ENCODE results near the gene HYKK. TPM values are rescaled to one million over a fixed set of nuclear protein-coding genes. Genes with fewer than 3 reads are reported as not detected.

The HYKK gene
- total RNA-seq: 10 to 100 TPM in 1 of 4 donors, 1 to 10 TPM in 3; 2.8 to 10.6 (median 6.9) TPM

DNA sequence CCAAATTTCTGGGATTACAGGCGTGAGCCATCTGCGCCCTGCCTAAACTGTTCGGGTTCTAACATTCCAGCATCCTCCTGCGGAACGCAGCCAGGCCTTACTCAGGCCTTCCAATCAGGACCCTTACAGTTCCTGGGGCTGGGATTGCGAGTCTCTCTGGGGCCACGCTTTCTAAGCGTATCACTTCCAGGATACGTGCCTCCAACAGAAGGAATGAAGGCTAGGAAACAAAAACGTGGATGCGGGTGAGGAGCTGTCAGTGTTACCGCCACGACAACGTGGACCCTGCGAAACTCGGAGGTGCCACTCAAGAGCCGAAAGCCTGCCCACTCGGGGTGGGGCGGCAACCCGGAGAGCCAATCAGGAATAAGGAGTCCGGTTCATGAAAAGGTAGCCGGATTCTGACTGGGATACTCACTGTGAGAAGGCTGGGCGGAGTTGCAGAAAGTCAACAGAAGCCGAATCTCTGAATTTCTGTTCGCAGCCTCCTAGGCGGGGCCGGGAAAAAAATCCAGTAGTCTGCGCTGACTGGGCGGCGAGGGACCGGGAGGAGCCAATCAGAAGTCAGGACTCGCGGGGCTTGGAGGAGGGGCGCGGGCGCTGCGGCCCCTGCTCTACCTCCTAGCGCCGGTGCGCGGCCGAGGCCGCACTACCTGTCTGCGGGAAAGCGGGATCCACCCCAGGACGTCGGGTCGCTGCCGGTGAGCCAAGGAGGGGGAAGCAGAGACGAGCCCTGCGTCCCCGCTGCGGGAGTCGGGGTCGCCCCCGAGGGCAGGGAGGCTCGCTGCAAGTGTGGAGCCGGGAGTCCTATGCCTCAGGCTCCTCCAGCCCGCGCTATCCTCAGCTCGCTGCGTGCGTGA lies at the start of gene HYKK:
HYKK (plus strand) TSS at position 607 of the 860 bp plus-strand sequence. CDS start 5,512 bp downstream, outside the sequence.
- no peak for TF ChIP-seq CTCF (IDR thresholded peaks at IDR 0.05; ENCODE audit: low read depth)

GRCh38 chr15:78460737-78461136 lies 46.6 kb upstream of the HYKK start:
- no peak for TF ChIP-seq CTCF (IDR thresholded peaks at IDR 0.05; ENCODE audit: low read depth)

GRCh38 chr15:78461171-78461888 lies 46.0 kb upstream of the HYKK start:
- no peak for TF ChIP-seq CTCF (IDR thresholded peaks at IDR 0.05; ENCODE audit: low read depth)

- TF ChIP-seq CTCF (IDR thresholded peaks at IDR 0.05; ENCODE audit: low read depth): no peak
These were observed 38.3 kb upstream of the HYKK start for GRCh38 chr15:78469031-78469430.

DNA sequence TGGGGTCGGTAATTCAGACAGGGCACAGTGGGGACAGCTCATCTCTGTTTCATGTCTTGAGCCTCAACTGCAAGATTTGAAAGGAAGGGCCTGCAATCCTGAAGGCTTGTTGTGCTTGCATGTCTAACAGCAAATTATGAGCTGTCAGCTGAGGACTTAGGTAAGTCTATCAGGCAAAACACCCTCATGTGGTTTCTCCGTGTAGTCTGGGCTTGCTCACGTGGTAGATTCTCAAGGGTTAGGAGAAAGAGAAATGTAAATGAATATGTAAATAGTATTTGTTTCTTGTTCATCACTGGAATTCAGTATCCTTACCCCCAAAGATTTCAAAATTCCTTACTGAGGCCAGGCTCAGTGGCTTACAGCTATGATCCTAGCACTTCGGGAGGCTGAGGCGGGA lies 30.1 kb upstream of the HYKK start:
- no peak for TF ChIP-seq CTCF (IDR thresholded peaks at IDR 0.05; ENCODE audit: low read depth)

DNA sequence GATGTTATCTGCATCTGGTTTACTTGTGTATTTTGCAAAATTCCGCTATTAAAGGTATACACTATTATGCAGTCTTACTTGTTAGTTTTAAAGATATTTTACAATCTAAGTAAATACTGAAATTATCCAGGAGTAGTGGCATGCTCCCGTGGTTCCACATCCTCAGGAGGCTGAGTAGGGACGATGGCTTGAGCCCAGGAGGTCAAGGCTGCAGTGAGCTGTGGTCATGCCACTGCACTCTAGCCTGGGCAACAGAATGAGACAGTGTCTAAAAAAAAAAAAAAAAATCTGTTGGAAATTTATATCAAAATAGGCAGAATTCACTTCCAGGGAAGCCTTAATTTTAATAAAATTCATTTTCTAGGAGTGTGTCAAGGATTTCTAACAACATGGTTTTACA lies 27.7 kb upstream of the HYKK start:
- no peak for TF ChIP-seq CTCF (IDR thresholded peaks at IDR 0.05; ENCODE audit: low read depth)

DNA sequence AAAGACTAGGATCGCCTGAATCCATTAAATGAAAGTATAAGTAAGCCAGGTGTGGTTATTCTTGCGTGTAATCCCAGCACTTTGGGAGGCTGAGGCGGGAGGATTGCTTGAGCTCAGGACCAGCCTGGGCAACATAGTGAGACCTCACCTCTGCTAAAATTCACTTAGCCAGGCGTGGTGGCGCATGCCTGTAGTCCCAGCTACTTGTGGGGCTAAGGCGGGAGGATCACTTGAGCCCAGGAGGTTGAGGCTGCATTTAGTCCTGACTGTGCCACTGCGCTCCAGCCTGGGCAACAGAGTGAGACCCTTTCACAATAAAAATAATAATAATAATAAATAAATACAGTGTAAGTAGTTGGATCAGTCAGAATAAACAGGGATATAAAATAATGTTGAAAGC lies 25.5 kb upstream of the HYKK start:
- TF ChIP-seq CTCF (IDR thresholded peaks at IDR 0.05; ENCODE audit: low read depth): no peak
